Measurements from ENCODE around the gene APRT. TPM values are rescaled to one million over a fixed set of nuclear protein-coding genes. Genes with fewer than 3 reads are reported as not detected.

Gene APRT
- total and polyA plus RNA-seq, 12 donors: 20.8 to 166 (median 36.9) TPM

GRCh38 chr16:88764080-88764479 is 47.6 kb downstream of the APRT start:
- ATAC-seq (no peak), DNase-seq (no peak)
- WGBS, 2 donors: 95 to 96% methylated on average over 19 of the region's 19 CpGs
- peaks cover 13 to 74% (median 32%) of the 10 kb centered on the region in 9 donors for H3K4me1 ChIP-seq
- no peak for TF ChIP-seq CTCF (IDR thresholded peaks at IDR 0.05)
- intact Hi-C loops (cut with DNase I): no loop called here
- peaks cover 0 to 19% (median 0%) of the 10 kb centered on the region in 9 donors for H3K36me3 ChIP-seq
- no peak overlapping the region for H3K27ac ChIP-seq
- H3K4me3 ChIP-seq: no peak overlapping the region
- H3K27me3 ChIP-seq: no peaks in the 10 kb centered on the region
- H3K9me3 ChIP-seq: peaks cover 0 to 4% (median 0%) of the 10 kb centered on the region in 11 donors

GRCh38 chr16:88763502-88764053 is 48.1 kb downstream of the APRT start:
- DNase-seq (no peak), ATAC-seq (no peak)
- intact Hi-C loops (cut with DNase I): no loop called here
- Histone ChIP-seq H3K27ac (no peak overlapping the region), H3K36me3 (peaks cover 0 to 19% (median 0%) of the 10 kb centered on the region in 9 donors), H3K4me1 (peaks cover 10 to 73% (median 27%) of the 10 kb centered on the region in 9 donors), H3K27me3 (no peaks in the 10 kb centered on the region), H3K4me3 (no peak overlapping the region), H3K9me3 (peaks cover 0 to 8% (median 0%) of the 10 kb centered on the region in 11 donors)
- no peak for TF ChIP-seq CTCF (IDR thresholded peaks at IDR 0.05)
- WGBS, 2 donors: 79% methylated on average over 14 of the region's 14 CpGs

GRCh38 chr16:88762941-88763340 is 48.8 kb downstream of the APRT start:
- ATAC-seq: no peak
- WGBS, 2 donors: 91 to 92% methylated on average over 10 of the region's 10 CpGs
- no peak for DNase-seq

GRCh38 chr16:88762258-88762870 is 49.4 kb downstream of the APRT start:
- TF ChIP-seq CTCF (IDR thresholded peaks at IDR 0.05): no peak
- Histone ChIP-seq H3K4me1 (peaks cover 2 to 69% (median 15%) of the 10 kb centered on the region in 9 donors), H3K27me3 (no peaks in the 10 kb centered on the region), H3K36me3 (peaks cover 0 to 19% (median 0%) of the 10 kb centered on the region in 9 donors), H3K4me3 (no peak overlapping the region), H3K27ac (no peak overlapping the region), H3K9me3 (peaks cover 0 to 11% (median 0%) of the 10 kb centered on the region in 11 donors)
- 75 to 81% methylated on average over 16 of the region's 16 CpGs for WGBS, 2 donors
- no peak for ATAC-seq
- DNase-seq: no peak
- intact Hi-C loops (cut with DNase I): no loop called here

More at GRCh38 chr16:88762941-88763340, 48.8 kb downstream of the APRT start:
- Histone ChIP-seq H3K4me1 (peaks cover 4 to 73% (median 21%) of the 10 kb centered on the region in 9 donors), H3K9me3 (peaks cover 0 to 11% (median 0%) of the 10 kb centered on the region in 11 donors), H3K36me3 (peaks cover 0 to 19% (median 0%) of the 10 kb centered on the region in 9 donors), H3K27me3 (no peaks in the 10 kb centered on the region), H3K4me3 (no peak overlapping the region), H3K27ac (no peak overlapping the region)
- TF ChIP-seq CTCF (IDR thresholded peaks at IDR 0.05): no peak
- intact Hi-C loops (cut with DNase I): no loop called here

Measured in heart right ventricle (tissue), 16 donors.